AG04449 (cell line): ENCODE results near the gene TMEM129.

Source experiments
- CTCF ChIA-PET: fragments of 350-600 bp; formaldehyde crosslinking; extraction: SDS; loops from one replicate; lab custom pipeline; 2021; ENCODE audit warnings: antibody characterized with exemption; lab: Yijun Ruan, JAX
- POLR2A ChIA-PET: fragments of 400-600, 350-600 bp; formaldehyde crosslinking; extraction: SDS; loops from one replicate; lab custom pipeline; 2020; ENCODE audit warnings: antibody characterized with exemption, inconsistent platforms; lab: Yijun Ruan, JAX
- DNase-seq: peaks from one replicate; pipeline ENCODE4 v3.0.0-alpha.2; 2010; ENCODE audit warnings: low read depth, low spot score
- H3K4me3 ChIP-seq: 2 replicates; pipeline ENCODE4 v1.5.1; 2011; ENCODE audit warnings: low read depth, mild to moderate bottlenecking, control low read depth, low read length
- TF ChIP-seq, protein P1 (sequence below): IDR thresholded peaks from one replicate; pipeline ENCODE4 v1.5.1; 2011; ENCODE audit warnings: mild to moderate bottlenecking, moderate library complexity, low read length, control low read depth, inconsistent platforms; ENCODE audit not compliant: insufficient read depth; ENCODE audit errors: missing control alignments

TMEM129 gene

DNA sequence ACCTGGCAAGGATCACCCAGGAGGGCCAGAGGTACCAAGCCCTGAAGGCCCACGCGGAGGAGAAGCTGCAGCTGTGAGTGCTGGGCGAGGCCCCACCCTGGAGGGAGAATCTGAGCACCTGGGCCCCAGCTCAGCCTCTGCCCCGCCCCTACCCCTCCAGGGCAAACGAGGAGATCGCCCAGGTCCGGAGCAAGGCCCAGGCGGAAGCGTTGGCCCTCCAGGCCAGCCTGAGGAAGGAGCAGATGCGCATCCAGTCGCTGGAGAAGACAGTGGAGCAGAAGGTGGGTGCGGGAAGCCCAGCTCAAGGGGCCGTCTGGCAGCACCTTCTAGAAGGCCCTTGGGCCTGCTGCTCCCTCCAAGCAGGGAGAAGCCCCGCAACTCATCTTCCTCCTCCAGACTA lies 23.4 kb upstream of the TMEM129 start:
- DNase-seq: no peak
- ChIA-PET POLR2A (no interaction called here), CTCF (interaction anchor here (1.0 to 7.5 kb wide), 8 partner anchors 10 to 165 kb away, joined by 4 to 205 read pairs (median 18); no protein-coding TSS in a partner anchor)
- TF ChIP-seq, protein P1, sequence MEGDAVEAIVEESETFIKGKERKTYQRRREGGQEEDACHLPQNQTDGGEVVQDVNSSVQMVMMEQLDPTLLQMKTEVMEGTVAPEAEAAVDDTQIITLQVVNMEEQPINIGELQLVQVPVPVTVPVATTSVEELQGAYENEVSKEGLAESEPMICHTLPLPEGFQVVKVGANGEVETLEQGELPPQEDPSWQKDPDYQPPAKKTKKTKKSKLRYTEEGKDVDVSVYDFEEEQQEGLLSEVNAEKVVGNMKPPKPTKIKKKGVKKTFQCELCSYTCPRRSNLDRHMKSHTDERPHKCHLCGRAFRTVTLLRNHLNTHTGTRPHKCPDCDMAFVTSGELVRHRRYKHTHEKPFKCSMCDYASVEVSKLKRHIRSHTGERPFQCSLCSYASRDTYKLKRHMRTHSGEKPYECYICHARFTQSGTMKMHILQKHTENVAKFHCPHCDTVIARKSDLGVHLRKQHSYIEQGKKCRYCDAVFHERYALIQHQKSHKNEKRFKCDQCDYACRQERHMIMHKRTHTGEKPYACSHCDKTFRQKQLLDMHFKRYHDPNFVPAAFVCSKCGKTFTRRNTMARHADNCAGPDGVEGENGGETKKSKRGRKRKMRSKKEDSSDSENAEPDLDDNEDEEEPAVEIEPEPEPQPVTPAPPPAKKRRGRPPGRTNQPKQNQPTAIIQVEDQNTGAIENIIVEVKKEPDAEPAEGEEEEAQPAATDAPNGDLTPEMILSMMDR: no peak
- no peak overlapping the region for H3K4me3 ChIP-seq

DNA sequence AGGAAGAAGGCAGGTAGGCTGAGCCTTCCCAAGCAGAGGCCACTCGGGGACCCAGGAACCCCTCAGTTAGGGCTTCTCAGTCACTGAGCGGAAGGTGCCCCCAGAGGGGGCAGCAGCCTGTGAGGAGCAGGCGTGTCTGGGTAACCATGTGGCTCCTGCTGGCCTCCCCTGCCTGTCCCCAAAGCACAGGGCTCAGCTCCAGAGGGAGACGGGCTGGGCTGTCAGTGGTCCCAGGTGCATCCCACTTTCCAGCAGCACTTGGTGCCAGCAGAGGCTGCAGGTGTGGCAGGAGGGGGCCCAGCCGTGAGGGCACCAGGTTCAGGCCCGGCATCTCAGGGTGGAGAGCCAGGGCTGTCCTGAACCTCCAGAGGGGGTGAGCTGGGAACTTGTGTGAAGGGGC lies 22.9 kb upstream of the TMEM129 start:
- ChIA-PET POLR2A (no interaction called here), CTCF (interaction anchor here (2.2 to 7.5 kb wide), 6 partner anchors 10 to 166 kb away, joined by 8 to 205 read pairs (median 51); no protein-coding TSS in a partner anchor)
- TF ChIP-seq, protein P1: no peak
- H3K4me3 ChIP-seq: no peak overlapping the region
- DNase-seq: no peak

DNA sequence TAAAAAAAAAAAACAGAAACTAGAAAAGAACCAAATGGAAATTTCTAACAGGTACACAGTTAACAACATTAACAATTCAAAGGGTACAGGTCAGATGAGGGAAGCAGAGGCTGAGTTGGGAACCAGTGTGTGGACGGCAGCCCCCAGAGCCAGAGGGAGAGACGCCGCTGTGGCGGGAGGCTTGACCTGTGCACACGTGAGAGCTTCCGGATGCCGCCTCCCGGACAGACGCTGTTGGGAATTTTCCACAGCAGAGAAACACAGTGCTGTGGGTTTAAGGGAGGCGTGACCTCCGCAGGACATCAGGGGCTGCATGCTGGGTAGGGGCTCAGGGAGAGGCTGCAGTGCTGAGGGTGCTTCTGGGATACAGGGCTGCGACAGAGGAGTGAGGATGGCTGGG lies 22.4 kb upstream of the TMEM129 start:
- H3K4me3 ChIP-seq: no peak overlapping the region
- POLR2A ChIA-PET: no interaction called here
- CTCF ChIA-PET: interaction anchor here (1.0 to 7.5 kb wide), 9 partner anchors 11 to 168 kb away, joined by 3 to 205 read pairs (median 26); no protein-coding TSS in a partner anchor
- TF ChIP-seq, protein P1: no peak
- no peak for DNase-seq

DNA sequence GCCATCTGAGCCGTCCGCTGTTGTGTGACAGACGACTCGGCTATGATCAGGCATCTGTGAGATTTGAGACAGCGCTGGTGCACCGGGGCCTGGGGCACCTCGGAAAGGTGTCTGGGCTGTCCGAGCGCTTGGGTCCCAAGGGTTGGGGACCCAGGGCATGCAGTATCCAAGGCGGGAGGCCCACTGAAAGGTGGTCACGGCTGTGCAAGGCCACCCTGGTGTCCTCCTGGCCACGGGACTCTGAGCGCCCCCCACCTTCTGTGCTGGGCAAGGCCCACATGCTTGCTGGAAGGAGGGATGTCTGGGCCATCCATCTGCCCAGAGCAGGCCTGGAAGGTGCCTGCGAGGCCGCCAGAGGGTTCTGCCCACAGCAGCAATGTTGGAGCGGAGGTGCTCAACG lies 20.1 kb upstream of the TMEM129 start:
- DNase-seq: no peak
- CTCF ChIA-PET: interaction anchor here (1.0 to 7.5 kb wide), 5 partner anchors 7 to 170 kb away, joined by 3 to 83 read pairs (median 6); no protein-coding TSS in a partner anchor
- TF ChIP-seq, protein P1: no peak
- POLR2A ChIA-PET: no interaction called here
- no peak overlapping the region for H3K4me3 ChIP-seq

DNA sequence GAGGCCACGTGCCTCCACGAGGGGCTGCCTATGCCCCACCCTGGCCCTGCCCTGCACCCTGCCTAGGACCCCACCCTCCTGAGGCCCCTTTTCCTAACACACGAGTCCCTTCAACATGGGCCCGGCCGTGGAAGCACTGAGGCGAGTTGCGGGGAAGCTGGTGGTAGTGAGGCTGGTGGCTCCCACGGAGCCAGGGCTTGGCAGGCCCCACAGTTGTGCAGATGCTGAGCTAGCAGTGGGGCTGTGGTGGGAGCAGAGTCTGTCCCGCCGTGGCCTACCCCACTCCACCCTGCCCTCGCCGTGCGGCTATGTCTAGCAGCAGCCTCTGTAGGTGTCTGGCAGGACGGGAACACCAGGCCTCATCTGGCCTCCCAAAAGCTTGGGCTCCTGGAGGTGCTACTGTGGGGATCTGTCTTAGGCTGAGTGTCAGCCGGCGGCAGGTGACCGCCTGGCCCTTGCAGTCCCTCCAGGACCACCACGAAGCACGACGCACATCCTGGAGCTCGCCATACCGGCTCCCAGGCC lies 19.0 kb upstream of the TMEM129 start:
- DNase-seq: no peak
- TF ChIP-seq, protein P1: no peak
- ChIA-PET CTCF (interaction anchor here (1.0 to 7.5 kb wide), 5 partner anchors 8 to 69 kb away, joined by 4 to 83 read pairs (median 6); no protein-coding TSS in a partner anchor), POLR2A (no interaction called here)
- H3K4me3 ChIP-seq: no peak overlapping the region

DNA sequence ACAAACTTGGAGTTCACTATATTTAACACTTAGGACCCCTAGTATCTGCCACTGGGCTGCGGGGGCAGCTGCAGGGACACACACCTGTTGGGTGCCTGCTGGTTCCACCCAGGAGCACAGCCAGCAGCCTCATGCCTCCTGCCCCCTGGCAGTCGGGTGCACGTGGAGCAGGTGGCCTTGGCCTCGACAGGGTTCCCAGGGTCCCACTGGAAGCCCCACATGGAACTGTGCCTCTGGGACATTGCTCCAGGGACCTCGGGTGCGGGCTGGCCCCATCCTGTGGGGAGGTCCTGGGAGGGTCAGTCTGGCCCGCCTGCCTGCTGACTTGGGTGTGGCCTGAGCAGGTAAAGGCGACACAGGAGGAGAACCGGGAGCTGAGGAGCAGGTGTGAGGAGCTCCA lies 18.2 kb upstream of the TMEM129 start:
- POLR2A ChIA-PET: no interaction called here
- CTCF ChIA-PET: interaction anchor here (1.0 to 7.5 kb wide), 4 partner anchors 12 to 70 kb away, joined by 4 to 83 read pairs (median 16); no protein-coding TSS in a partner anchor
- no peak overlapping the region for H3K4me3 ChIP-seq
- no peak for DNase-seq
- TF ChIP-seq, protein P1: no peak
